Adipose tissue (tissue), 3 donors: ENCODE results near the gene NHLRC4. TPM values are rescaled to one million over a fixed set of nuclear protein-coding genes. Genes with fewer than 3 reads are reported as not detected.
"Not testable (repeated sequence)": the region's sequence is repeated elsewhere in the genome, so short reads cannot be mapped to it uniquely, and the experiment has no call there.

ENCODE experiments used
- H3K27ac ChIP-seq: one replicate; pipeline ENCODE4 v1.5.1; 2013; ENCODE audit warnings: low read depth, low read length
- WGBS, 3 donors: extraction: QIAGEN DNeasy Blood & Tissue Kit; methylation state at CpG; one replicate each; pipeline ENCODE4 v1.1.7; 2013; 5-methylcytosine and 5-hydroxymethylcytosine counted together
- polyA plus RNA-seq, 3 donors: library from polyadenylated mRNA; stranded (reverse); fragments of 200-250 nt; gene quantifications; one replicate each; pipeline ENCODE4 v1.2.3, GENCODE V29; 2013
- donor health status: healthy with polysubstance abuse.
- donor health status: Bipolar disorder and iron deficiency.
- donor health status: healthy.

The NHLRC4 gene
- polyA plus RNA-seq, 3 donors: 0.22 to 1.3 (median 0.61) TPM

DNA sequence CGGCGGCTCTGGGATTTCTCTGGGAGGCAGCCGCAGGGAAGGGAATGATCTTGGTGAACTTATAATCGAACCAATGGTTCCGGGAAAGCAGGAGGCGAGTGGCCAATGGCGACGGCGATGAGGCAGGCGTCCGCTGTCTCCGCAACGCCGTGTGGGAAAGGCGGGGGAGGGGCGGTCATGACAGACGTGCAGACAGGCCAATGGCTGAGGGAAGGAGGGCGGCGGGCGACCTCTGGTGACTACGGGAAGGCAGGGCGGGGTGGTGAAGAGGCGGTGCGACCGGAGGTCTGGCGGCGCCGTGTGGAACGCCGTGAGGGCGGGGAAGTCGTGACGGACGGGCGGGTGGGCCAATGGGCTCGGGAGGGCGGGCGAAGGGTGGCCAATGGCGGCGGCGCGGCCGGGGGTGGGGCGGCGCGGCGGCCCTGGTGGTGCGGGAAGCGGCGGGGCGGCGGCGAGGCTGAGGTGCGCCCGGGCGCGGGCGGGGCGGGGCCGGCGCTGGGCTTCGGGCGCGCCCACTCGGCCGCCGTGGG lies 22.9 kb downstream of the NHLRC4 start, which contains the start of gene RAB40C:
RAB40C (plus strand) TSS at position 409 of the 530 bp plus-strand sequence. CDS start 226 bp downstream, outside the sequence.
- 0 to 1% (median 1%) methylated on average over 47 to 62 of the region's 67 CpGs for WGBS, 3 donors
- peak within 1 kb of the TSS; percentile 63 for H3K27ac ChIP-seq

DNA sequence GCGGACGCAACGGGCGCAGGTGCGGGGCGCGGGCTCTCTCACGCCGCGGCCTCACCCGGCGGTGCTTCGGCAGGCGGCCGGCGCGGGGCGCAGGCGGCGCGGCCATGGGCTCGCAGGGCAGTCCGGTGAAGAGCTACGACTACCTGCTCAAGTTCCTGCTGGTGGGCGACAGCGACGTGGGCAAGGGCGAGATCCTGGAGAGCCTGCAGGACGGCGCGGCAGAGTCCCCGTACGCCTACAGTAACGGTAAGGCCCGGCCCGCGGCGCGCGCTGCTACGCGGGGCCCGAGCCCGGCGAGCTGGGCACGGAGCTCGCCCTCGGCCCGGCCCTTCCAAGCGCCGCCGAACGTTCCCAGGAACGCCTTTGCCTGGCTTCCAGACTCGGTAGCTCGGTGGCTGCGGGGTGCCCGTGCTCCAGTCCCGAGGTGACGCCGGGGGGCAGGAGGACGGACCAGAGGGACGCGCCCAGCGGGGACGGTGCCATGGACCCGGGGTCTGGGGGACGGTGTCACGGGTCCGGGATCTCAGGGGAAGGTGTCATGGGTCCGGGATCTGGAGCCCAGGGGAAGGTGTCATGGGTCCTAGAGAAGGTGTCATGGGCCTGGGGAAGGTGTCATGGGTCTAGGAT lies 23.5 kb downstream of the NHLRC4 start:
- 1% methylated on average over 50 to 71 of the region's 71 CpGs for WGBS, 3 donors
- peak overlapping the region; percentile 47 for H3K27ac ChIP-seq

DNA sequence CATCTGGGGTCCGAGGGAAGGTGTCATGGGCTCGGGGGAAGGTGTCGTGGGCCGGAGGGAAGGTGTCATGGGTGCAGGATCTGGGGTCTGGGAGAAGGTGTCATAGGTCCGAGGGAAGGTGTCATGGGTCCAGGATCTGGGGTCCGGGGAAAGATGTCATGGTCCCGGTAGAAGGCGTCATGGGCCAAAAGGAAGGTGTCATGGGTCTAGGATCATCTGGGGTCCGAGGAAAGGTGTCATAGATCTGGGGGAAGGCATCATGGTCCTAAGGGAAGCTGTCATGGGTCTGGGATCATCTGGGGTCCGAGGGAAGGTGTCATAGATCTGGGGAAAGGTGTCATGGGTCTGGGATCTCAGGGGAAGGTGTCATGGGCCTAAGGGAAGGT lies 24.0 kb downstream of the NHLRC4 start:
- WGBS, 3 donors: 24 to 47% (median 47%) methylated on average over 10 of the region's 10 CpGs
- no peak overlapping the region for H3K27ac ChIP-seq

DNA sequence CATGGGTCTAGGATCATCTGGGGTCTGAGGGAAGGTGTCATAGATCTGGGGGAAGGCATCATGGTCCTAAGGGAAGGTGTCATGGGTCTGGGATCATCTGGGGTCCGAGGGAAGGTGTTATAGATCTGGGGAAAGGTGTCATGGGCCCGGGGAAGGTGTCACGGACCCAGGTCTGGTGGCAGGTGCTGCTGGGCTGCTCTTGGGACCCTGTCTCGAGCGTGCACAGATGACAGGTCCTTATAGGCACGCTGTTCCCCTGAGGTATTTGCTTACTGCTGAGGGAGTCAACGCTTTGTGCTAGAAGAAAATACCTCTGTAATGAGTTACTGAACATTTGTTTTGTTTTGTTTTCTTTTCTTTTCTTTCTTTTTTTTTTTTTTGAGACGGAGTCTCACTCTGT lies 24.4 kb downstream of the NHLRC4 start:
- 54 to 84% (median 80%) methylated on average over 7 to 8 of the region's 8 CpGs for WGBS, 3 donors
- no peak overlapping the region for H3K27ac ChIP-seq

DNA sequence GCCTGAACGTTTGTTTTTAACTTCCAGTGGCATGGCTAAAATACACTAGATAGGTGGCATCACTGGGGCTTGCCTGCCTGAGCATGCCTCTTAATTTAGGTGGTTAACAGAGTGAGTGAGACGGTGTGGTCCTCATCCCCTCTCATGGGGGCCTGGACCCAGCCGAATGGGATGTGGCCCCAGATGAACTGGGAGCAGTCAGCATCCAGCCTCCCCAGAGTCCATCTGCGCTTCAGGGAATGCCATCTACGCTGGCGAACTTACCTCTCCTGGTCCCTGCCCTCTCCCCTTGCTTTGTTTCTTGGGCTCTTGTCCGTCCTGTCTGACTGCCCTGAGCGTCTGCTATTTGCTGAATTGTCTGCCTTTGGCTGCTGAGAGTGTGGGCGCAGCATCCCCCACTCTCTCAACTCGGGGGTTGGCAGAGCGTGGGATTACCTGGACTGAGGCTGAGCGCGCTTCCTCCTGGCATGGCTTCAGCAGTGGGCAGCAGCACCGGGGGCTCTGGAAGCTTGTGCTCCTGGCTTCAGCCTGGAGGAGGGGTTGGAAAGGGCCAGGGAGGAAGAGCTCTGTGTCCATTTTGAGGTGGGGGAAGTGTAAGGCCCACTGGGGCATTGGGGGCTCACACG lies 25.2 kb downstream of the NHLRC4 start:
- no peak overlapping the region for H3K27ac ChIP-seq
- 75 to 79% (median 77%) methylated on average over 15 of the region's 15 CpGs for WGBS, 3 donors

DNA sequence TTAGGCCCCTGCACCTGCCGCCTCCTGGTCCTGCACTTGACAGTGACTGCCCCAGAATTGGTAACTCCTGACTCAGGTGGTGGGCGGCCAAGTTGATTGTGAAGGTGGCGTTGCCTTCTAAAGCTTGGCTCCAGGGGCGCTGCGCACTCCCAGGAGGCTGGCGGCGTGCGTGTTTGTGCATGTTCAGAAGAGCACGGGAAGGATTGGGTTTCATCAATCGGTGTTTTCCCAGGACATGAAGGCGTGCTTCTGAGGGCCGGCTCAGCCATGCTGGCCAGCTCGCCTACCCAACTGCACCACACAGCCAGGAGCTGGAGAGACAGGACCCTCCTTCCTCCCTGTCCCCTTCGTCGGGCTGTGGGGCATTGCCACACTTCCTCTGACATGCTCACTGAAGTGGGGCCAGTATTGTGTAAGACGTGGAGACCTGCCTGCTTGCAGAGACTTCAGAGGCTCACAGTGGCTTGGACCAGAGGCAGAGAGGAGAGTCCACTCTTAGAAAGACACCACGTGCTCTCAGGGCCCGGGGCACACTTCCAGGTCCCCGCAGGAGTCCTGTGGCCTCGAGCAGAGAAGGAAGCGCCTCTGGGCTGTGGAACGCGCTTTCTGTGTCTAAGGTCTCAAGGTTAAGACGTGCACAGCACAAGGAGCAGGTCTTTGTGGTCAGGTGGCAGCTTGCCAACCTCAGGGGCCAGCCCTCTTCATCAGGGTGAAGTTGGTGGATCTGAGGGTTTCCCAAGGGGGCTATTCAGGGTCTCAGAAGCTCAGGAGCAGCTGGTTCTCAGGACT lies 25.9 kb downstream of the NHLRC4 start:
- H3K27ac ChIP-seq: no peak overlapping the region
- 40 to 61% (median 50%) methylated on average over 24 of the region's 24 CpGs for WGBS, 3 donors

DNA sequence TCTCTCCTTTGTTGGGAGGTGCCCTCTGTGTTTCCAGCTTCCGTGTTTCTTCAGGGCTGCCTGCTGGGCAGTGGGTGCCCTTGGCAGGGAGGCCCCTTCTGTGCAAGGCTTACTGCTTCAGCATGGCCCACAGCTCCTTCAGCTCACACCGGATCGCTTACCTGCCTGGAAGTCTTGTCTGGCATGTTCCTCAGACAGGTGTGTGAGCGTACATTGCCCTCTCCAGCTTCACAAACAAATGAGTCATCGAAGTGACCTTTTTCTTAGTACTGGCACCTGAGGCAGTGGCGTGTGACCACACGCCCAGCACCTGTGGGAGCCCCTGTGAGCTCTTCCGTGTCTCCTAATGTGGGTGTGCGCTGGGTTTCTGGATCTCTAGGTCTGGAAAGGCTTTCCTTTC lies 26.6 kb downstream of the NHLRC4 start:
- H3K27ac ChIP-seq: no peak overlapping the region

DNA sequence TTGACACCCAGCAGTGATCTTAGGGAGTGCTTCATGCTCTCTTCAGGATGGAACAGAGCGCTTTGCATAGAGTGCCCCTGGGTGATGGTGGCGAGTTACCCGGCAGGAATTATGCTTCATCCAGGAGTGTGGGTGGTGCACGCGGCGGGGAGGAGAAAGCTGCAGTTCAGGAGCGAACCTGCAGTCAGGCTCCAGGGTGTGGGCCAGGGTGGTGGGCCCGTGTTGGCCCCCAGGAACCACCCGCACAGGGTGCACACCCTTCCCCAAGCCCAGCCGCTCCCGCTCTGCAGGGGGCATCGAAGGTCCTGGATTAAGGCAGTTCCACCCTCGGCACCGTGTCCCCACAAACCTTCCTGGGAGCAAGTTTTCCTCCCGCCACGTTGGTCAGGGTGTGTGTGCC lies 27.0 kb downstream of the NHLRC4 start:
- 54 to 89% (median 87%) methylated on average over 16 of the region's 16 CpGs for WGBS, 3 donors
- no peak overlapping the region for H3K27ac ChIP-seq

More for the DNA sequence above, 26.6 kb downstream of the NHLRC4 start:
- 29 to 90% (median 80%) methylated on average over 9 of the region's 9 CpGs for WGBS, 3 donors

DNA sequence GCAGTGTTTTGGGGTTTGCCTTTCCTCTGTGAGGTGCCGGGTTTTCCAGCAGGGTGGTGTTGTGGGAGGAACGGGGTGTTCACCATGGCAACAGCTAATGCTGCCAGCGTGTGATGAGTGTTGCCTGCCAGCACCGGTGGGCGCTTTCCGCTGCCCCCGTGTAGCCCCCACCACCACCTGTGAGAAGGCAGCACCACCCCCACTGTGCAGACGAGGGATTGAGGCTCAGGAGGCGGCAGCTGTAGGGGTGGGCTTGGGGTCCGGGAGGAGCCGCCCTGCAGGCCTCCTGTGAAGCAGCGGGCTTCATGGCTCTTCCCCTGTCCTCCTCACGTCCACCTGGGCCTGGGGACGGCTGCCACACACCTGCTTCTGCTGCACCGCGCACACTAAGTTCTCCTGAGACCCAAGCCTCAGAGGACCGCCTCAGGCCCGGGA lies 28.3 kb downstream of the NHLRC4 start:
- WGBS, 3 donors: 73 to 88% (median 87%) methylated on average over 17 to 18 of the region's 18 CpGs
- H3K27ac ChIP-seq: no peak overlapping the region

DNA sequence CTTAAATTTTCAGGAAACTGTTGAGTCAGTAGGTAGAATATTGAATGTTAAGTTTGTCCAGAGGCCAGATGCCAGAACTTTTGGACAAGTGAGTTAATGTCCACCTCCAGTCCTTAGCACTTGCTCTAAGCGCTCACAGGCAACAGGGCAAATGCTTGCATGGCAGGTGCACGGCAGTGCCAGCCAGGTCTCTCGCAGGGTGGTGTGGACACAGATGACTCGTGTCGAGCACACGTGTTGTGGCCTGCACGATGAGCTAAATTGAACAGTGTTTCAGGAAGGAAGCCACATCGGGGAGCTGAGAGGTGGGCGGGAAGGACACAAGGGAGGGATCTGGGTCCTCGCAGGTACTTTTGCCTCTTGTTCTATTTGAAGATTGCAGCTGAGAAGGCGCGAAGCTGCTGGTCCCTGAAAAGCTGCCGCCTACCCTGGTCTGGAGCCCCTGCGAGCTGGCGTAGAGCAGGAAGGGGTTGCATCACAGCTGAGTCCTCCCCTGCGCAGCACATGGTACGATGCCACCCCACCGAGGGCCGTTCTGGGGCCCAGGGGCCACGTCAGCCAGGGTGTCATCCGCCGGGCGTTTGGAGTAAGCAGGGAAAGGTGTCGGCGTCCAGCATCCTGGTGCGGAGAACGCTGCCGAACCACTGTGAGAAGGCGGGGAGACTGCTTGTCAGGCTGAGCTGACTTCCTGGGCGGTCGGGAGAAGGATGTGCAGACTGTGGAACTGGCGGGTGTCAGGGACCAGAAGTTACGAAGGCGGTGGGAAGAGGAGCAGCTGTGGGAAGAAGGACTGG lies 29.3 kb downstream of the NHLRC4 start:
- no peak overlapping the region for H3K27ac ChIP-seq
- 61 to 78% (median 66%) methylated on average over 34 of the region's 34 CpGs for WGBS, 3 donors

DNA sequence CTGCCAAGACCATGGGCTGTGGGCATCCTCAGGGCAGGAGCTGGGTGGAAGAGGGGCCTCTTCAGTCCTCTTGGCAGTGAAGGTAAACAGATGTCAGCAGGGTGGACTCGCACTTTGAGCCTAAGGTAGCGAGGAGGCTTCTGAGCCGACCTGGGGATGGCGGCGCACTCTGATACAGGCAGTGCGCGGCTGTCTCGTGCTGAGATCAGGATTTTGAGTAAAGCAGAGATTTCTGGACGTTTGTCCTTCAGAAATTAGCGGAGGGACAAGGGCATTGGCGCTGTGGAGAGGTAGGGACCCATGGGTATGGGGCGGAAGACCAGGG lies 29.9 kb downstream of the NHLRC4 start:
- 66 to 94% (median 92%) methylated on average over 12 of the region's 12 CpGs for WGBS, 3 donors
- H3K27ac ChIP-seq: no peak overlapping the region

DNA sequence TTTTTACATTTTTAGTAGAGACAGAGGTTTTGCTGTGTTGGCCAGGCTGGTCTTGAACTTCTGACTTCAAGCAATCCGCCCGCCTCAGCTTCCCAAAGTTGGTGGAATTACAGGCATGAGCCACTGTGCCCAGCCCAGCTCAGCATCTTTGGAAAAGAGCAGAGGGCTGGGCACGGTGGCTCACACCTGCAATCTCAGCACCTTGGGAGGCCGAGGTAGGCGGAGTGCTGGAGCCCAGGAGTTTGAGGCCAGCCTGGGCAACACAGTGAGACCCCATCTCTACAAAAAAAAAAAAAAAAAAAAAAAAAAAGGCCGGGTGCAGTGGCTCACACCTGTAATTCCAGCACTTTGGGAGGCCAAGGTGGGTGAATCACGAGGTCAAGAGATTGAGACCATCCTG lies 30.9 kb downstream of the NHLRC4 start:
- WGBS, 3 donors: 95 to 99% (median 98%) methylated on average over 6 to 7 of the region's 7 CpGs
- not testable (repeated sequence) for H3K27ac ChIP-seq

DNA sequence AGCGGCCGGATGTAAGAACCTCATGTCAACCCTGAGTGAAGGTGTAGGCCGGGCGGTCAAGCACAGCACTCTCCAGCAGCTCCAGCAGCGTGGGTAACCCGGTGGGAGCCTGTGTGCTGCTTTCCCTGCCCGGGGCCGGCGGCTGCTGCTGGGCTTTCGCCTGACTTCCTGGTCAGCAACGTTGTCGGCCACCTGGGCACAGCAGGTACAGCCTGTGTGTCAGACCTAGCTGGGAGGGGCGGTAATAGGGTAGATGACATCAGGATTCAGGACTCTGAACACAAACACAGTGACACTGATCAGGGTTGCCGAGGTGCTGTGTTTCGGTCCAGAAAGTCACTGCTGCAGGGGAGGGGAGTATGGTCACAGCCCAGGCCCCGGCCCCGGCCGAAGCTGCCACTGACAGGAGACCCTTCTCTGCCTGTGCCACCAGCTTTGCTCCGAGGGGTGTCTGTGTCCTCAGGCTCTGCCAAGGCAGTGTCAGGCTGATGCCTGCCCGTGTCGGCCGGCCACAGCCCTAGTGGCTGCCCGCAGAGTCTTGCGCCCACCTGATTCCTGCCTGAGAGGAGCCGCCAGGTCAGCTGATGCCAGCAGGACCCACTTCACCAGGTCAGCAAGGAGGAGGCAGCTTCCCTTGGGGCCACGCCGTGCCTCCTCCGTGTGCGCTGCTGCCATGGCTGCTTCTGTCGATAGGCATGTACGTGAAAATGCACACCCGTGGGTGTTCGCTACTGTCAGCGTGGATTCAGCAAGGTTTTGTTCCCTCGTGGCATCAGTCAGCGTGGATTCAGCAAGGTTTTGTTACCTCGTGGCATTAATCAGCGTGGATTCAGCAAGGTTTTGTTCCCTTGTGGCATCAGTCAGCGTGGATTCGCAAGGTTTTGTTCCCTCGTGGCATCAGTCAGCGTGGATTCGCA lies 32.3 kb downstream of the NHLRC4 start:
- no peak overlapping the region for H3K27ac ChIP-seq
- 95 to 97% (median 96%) methylated on average over 39 to 43 of the region's 43 CpGs for WGBS, 3 donors

DNA sequence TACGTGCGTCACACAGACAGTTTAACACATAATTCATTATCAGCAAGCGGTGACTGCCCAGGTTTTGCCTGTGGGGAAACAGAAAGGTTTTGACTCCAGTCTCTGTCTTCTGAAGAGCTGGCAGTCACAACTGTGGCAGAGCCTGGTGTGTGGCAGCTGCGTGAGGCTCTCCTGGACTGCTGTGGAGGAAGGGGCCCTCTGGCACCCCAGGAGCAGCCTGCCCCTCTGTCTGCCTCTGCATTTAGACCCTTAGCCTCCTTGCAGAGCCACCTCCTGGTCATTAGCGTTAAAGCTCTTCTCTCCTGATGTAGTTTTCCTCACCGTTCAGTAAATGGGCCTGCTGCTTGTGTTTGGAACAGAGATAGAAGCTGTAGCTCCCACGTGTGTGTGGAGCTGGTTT lies 34.0 kb downstream of the NHLRC4 start:
- WGBS, 3 donors: 43 to 61% (median 59%) methylated on average over 7 of the region's 7 CpGs
- H3K27ac ChIP-seq: no peak overlapping the region

DNA sequence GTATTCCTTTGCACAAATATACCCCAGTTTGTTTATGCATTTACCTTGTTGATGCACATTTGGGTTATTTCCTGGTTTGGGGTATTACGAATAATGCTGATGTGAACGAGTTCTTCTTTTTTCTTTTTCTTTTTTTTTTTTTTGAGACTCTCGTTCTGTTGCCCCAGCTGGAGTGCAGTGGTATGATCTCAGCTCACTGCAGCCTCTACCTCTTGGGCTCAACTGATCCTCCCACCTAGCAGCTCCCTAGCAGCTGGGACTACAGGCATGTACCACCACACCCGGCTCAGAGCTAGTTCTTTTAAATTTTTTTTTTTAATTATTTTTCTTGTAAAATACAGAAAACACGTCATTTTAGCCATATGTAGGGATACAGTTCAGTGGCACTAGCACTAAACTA lies 37.1 kb downstream of the NHLRC4 start:
- WGBS, 3 donors: 68 to 76% (median 74%) methylated on average over 5 of the region's 5 CpGs
- H3K27ac ChIP-seq: no peak overlapping the region

DNA sequence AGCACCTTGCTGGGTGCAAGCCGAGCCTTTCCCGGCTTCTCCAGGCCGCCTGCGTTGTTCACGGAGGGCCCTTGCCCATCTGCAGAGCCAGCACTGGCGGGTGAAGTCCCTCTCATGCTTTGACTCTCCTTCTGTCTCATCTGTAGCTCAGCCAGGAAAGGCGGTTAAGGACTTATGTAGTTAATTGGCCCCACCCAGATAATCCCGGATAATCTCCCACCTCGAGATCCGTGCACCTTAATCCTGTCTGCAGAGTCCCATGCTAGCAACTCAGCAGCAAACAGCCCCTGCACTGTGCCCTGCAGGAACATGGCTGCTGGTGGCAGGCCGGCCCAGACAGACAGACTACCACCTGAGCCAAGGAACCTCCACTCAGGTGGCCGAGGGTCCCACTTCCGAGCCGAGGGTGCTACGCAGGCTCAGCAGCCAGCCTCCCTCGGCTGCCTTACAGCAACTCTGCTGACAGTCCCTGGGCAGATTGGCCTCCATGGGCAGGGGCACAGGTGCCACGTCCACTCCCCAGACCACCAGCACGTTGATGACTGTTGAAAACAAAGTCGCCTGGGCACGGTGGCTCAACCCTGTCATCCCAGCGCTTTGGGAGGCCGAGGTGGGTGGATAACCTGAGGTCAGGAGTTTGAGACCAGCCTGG lies 40.0 kb downstream of the NHLRC4 start:
- 91 to 97% (median 94%) methylated on average over 22 of the region's 22 CpGs for WGBS, 3 donors
- H3K27ac ChIP-seq: no peak overlapping the region

DNA sequence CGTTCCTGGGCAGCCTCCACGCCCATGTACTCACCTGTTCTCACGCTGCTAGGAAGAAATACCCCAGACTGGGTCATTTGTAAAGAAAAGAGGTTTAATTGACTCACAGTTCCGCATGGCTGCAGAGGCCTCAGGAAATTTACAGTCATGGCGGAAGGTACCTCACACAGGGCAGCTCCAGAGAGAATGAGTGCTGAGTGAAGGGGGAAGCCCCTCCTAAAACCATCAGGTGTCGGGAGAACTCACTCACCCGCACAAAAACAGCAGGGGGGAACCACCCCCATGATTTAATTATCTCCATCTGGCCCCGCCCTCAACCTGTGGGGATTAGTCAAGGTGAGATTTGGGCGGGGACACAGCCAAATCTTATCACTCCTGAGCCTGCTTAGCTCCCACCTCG lies 41.2 kb downstream of the NHLRC4 start:
- no peak overlapping the region for H3K27ac ChIP-seq
- 76 to 83% (median 77%) methylated on average over 10 of the region's 10 CpGs for WGBS, 3 donors
